Stimulated activated CD8-positive, alpha-beta memory T cell treated with anti-CD3 and anti-CD28 coated beads, Interleukin-2, amount 100 ng/mL, for 1 hour (primary cell): Measurements from ENCODE around the gene SSTR5.

Experiments used
- DNase-seq, 2 donors: peaks; one replicate each; pipeline ENCODE4 v3.0.0-alpha.2; 2020; ENCODE audit warnings: low read depth in 2 of 2

Gene SSTR5

DNA sequence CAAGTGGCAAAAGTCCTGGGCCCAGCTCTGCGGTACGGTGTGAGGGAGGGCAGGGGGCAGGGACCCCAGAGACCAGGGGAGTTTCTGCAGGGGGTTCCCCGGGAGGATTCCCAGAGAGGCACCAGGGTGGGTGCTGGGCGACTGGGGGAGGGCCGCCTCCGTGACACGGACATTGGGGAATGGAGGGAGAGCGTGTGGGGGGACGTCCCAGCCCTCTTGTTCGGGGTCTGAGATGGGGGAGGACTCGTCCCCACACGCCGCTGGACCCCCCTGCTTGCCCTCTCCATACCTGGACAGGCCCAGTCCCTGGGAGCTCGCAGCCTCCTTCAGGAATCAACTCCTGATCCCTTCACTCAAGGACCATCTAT, 49.8 kb downstream of the SSTR5 start:
- DNase-seq: no peak

- no peak for DNase-seq
Measured at GRCh38 chr16:1123525-1124230, 51.1 kb downstream of the SSTR5 start.

GRCh38 chr16:1124291-1124690, 51.7 kb downstream of the SSTR5 start:
- no peak for DNase-seq

DNA sequence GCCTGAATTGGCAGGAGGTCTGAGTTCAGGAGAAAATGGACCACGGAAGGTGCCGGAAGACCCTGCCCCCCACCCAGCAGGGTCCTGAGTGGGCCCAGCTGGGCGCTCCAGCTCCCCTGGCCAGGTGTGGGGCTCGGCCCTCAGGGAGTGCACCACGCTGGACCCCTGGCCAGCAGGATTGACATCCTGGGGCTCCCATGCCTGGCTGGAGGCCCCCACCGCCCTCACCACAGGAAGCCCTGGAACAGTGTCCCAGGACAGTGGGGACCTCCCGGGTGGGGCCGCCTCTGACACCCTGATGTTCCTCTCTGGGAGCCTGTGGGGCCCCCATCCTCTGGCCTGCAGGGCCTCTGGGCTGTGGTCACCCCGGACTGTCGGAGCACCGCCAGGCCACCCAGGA, 52.2 kb downstream of the SSTR5 start:
- DNase-seq: no peak

DNA sequence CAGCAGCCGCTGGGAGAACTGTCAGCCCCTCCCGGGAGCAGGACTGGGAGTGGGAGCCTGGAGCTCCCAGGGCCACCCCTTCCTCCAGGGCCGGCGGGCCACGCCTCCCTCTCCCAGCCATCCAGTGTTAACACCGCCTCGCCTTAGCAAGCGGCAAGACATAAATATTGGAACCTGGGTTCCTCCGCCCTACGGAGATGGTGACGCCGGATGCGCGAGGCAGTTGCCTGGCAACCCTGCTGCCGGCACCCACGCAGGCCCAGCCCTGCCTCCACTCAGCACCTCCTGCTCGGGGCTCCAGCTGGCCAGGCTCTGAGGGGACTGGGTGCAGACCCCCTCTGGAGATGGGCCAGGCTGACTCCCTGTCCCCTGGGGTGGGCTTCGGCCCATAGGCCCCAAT, 52.9 kb downstream of the SSTR5 start:
- no peak for DNase-seq

GRCh38 chr16:1126044-1126443, 53.5 kb downstream of the SSTR5 start:
- no peak for DNase-seq

GRCh38 chr16:1126586-1126985, 54.0 kb downstream of the SSTR5 start:
- no peak for DNase-seq

GRCh38 chr16:1127101-1127500, 54.6 kb downstream of the SSTR5 start:
- DNase-seq: no peak

- no peak for DNase-seq
Measured at GRCh38 chr16:1127971-1128715, 55.6 kb downstream of the SSTR5 start.

GRCh38 chr16:1129106-1129960, 56.8 kb downstream of the SSTR5 start:
- no peak for DNase-seq

DNA sequence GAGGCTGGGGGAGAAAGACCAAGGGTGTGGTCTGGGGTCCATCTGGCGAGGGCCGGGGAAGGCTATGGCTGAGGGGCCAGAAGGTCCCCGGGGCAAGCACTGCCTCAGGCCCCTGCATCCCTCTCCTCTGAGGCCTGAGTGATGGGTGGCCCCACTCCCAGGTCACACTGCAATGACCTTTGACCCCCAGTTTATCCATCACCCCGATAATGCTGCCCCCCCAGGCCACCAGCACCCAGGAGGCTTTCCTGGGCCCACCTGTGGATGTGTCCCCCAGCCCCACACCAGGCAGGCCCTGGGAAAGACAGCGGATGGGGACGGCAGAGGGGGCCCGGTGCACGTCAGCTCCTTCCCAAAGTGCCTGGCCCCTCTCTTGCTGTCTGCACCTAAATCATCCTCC, 57.8 kb downstream of the SSTR5 start:
- no peak for DNase-seq
